ENCODE measurements around the gene CTBP1.

- TF ChIP-seq POLR2A (IDR thresholded peaks at IDR 0.05), result no peak
- TF ChIP-seq, protein P1, sequence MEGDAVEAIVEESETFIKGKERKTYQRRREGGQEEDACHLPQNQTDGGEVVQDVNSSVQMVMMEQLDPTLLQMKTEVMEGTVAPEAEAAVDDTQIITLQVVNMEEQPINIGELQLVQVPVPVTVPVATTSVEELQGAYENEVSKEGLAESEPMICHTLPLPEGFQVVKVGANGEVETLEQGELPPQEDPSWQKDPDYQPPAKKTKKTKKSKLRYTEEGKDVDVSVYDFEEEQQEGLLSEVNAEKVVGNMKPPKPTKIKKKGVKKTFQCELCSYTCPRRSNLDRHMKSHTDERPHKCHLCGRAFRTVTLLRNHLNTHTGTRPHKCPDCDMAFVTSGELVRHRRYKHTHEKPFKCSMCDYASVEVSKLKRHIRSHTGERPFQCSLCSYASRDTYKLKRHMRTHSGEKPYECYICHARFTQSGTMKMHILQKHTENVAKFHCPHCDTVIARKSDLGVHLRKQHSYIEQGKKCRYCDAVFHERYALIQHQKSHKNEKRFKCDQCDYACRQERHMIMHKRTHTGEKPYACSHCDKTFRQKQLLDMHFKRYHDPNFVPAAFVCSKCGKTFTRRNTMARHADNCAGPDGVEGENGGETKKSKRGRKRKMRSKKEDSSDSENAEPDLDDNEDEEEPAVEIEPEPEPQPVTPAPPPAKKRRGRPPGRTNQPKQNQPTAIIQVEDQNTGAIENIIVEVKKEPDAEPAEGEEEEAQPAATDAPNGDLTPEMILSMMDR (IDR thresholded peaks at IDR 0.05), result no peak
These were observed 22.3 kb downstream of the CTBP1 start for GRCh38 chr4:1226598-1226997.

Data from breast epithelium (tissue), 3 donors.